ENCODE data around the gene TIMM13.

- TF ChIP-seq POLR2A (IDR thresholded peaks at IDR 0.05; ENCODE audit: extremely low read depth, insufficient read length) (no peak), CTCF (IDR thresholded peaks at IDR 0.05; ENCODE audit: low read depth, low read length) (no peak), MYC (IDR thresholded peaks at IDR 0.05; ENCODE audit: low read depth, low read length) (no peak)
- TF ChIP-seq, protein P1, sequence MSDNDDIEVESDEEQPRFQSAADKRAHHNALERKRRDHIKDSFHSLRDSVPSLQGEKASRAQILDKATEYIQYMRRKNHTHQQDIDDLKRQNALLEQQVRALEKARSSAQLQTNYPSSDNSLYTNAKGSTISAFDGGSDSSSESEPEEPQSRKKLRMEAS (IDR thresholded peaks at IDR 0.05; ENCODE audit: low read depth, low read length), result no peak
These were observed 7.4 kb upstream of the TIMM13 start for GRCh38 chr19:2434721-2435265.
